GM06990 (cell line): ENCODE results near the gene C14orf180.

ENCODE experiments used
- DNase-seq: peaks from one replicate; pipeline ENCODE4 v3.0.0-alpha.2; 2011; ENCODE audit not compliant: insufficient read length; ENCODE audit errors: extremely low read depth
- H3K27me3 ChIP-seq: replicated peaks from 2 replicates; pipeline ENCODE4 v1.6.0; 2011; ENCODE audit warnings: low read length; ENCODE audit not compliant: control insufficient read depth, insufficient read depth
- H3K36me3 ChIP-seq: 2 replicates; pipeline ENCODE4 v1.5.1; 2011; ENCODE audit warnings: low read length; ENCODE audit not compliant: control insufficient read depth, insufficient read depth
- H3K4me3 ChIP-seq: replicated peaks from 2 replicates; pipeline ENCODE4 v1.5.1; 2011; ENCODE audit warnings: low read depth, mild to moderate bottlenecking, control low read depth, low read length
- CTCF ChIP-seq: IDR thresholded peaks from 2 replicates; pipeline ENCODE4 v1.5.1; 2011; ENCODE audit warnings: low read length, control low read depth, mild to moderate bottlenecking, inconsistent platforms; ENCODE audit not compliant: insufficient read depth, poor library complexity, severe bottlenecking

C14orf180 gene

DNA sequence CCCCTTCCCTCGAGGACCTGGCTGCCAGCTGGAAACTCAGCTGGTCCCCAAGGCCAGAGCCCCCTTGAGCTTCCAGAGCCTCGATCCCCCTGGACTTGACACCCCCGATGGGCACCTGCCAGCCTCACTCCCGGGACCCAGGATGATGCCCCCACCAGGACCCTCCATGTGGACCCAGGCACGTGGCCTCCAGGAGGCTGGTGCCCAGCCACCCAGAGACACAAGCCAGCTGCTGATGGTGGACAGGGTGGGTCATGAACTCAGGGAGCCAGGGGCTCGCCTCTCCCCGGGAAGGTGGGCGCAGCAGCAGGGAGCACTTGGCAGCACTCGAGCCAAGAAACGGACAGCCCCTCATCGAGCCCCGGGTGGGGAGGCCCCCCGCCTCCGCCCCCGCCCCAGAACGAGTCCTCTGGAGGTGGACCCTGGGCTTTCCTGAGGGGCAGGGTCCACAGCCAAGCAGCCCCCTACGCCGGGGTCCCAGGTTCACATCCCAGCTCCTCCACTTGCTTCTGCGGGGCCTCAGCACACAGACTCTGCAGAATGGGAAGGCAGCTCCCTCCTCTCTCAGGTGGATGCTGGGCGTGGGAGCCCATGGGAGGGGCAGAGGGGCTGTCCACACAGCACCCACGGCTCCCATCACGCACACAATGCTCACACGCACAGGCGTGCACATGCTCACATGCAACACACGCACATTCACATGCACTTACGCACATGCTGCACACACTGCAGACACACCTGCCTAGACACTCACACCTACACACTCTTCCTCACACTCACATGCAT is 12.1 kb downstream of the C14orf180 start:
- Histone ChIP-seq H3K36me3 (no peaks in the 10 kb centered on the region), H3K4me3 (no peak overlapping the region), H3K27me3 (no peaks in the 10 kb centered on the region; the same call in 1 of the 2 replicates)
- TF ChIP-seq CTCF: no peak
- DNase-seq: no peak

GRCh38 chr14:104592292-104592672 is 12.7 kb downstream of the C14orf180 start:
- Histone ChIP-seq H3K4me3 (no peak overlapping the region), H3K27me3 (no peaks in the 10 kb centered on the region; the same call in 1 of the 2 replicates), H3K36me3 (no peaks in the 10 kb centered on the region)
- TF ChIP-seq CTCF: no peak
- DNase-seq: no peak

- H3K27me3 ChIP-seq: no peaks in the 10 kb centered on the region; the same call in 1 of the 2 replicates
Measured at GRCh38 chr14:104592785-104593184, 13.2 kb downstream of the C14orf180 start.

GRCh38 chr14:104593241-104593701 is 13.7 kb downstream of the C14orf180 start:
- H3K27me3 ChIP-seq: no peaks in the 10 kb centered on the region; the same call in 1 of the 2 replicates
- no peak for TF ChIP-seq CTCF
- no peak overlapping the region for H3K4me3 ChIP-seq
- H3K36me3 ChIP-seq: no peaks in the 10 kb centered on the region
- no peak for DNase-seq

More at GRCh38 chr14:104592785-104593184, 13.2 kb downstream of the C14orf180 start:
- DNase-seq: no peak
- TF ChIP-seq CTCF: no peak
- H3K36me3 ChIP-seq: no peaks in the 10 kb centered on the region
- no peak overlapping the region for H3K4me3 ChIP-seq

DNA sequence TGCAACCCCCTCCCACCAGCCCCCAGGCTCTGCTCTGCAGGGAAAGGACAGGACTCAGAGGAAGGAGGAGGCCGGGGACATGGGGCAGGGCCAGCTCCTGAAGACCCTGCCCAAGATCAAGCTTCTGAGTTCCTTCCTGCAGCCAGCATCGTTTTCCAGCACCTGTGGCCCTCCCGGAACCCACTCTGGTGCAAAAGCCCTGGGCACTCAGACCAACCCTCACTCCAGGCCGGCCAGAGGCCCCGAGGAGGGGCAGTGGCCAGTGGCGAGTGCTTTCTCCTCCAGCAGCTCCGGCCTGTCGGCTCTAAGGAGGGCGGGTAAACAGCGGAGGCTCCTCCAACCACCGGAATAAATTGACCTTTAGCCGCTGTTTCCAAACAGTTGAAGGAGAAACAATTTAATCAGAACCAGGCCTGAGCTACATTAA is 14.2 kb downstream of the C14orf180 start:
- Histone ChIP-seq H3K4me3 (no peak overlapping the region), H3K36me3 (no peaks in the 10 kb centered on the region), H3K27me3 (no peaks in the 10 kb centered on the region; the same call in 1 of the 2 replicates)
- no peak for DNase-seq
- no peak for TF ChIP-seq CTCF
